GM18517 (cell line): Measurements from ENCODE around the gene PCDHB16.
"Not testable (repeated sequence)": the region's sequence is repeated elsewhere in the genome, so short reads cannot be mapped to it uniquely, and the experiment has no call there.

Source experiments
- ATAC-seq: cut with Tn5 transposase; IDR thresholded peaks from one replicate; pipeline ENCODE4 v1.9.1; 2021; ENCODE audit warnings: mild to moderate bottlenecking, moderate library complexity; ENCODE audit not compliant: unreplicated experiment

PCDHB16 gene

DNA sequence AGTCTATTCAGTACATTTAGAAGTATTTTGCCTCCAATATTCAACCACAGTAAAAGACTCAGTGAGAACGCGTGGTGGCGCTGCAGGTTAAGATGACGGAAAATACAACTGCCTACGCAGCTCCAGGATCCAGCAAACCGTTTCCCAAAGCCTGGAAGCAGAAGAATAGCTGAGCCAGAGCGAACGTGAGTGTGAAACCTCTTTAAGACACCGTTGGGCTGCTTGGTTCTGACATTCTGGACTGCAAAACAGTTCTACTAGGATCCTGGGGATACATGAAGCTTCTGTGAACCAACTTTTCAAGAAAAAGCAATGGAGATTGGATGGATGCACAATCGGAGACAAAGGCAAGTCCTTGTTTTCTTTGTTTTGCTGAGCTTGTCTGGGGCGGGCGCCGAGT lies at the start of gene PCDHB16:
Gene PCDHB16 (plus strand): TSS at position 140 of the 400 bp plus-strand sequence. CDS start 173 bp downstream, at position 313.
- no peak for ATAC-seq

DNA sequence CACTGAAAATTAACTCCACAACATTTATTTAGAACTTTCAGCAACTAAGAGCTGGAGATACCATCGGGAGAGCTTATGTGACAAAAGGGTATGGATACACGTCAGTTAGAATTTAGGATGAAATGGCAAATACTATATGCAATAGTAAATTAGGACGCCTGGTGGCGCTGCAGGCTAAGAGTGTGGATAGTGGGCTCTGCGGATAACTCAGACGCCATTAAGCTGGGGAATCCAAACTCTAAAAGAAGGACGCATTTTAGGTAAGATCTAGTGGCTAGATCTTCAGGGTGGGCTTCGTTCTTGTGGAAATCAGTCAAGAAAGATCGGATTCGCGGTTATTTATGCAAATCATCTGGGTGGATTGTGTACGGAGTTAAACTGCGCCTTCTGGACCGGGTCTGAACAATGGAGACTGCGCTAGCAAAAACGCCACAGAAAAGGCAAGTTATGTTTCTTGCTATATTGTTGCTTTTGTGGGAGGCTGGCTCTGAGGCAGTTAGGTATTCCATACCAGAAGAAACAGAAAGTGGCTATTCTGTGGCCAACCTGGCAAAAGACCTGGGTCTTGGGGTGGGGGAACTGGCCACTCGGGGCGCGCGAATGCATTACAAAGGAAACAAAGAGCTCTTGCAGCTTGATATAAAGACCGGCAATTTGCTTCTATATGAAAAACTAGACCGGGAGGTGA lies 47.0 kb upstream of the PCDHB16 start, which contains the start of gene PCDHB5:
Gene PCDHB5 (plus strand): TSS at position 177 of the 688 bp plus-strand sequence. CDS start 229 bp downstream, at position 406.
- no peak for ATAC-seq

DNA sequence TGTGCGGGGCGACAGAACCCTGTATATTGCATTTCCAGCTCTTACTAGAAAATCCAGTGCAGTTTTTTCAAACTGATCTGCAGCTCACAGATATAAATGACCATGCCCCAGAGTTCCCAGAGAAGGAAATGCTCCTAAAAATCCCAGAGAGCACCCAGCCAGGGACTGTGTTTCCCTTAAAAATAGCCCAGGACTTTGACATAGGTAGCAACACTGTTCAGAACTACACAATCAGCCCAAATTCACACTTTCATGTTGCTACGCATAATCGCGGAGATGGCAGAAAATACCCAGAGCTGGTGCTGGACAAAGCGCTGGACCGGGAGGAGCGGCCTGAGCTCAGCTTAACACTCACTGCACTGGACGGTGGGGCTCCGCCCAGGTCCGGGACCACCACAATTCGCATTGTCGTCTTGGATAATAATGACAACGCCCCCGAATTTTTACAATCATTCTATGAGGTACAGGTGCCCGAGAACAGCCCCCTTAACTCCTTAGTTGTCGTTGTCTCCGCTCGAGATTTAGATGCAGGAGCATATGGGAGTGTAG lies 46.4 kb upstream of the PCDHB16 start:
- ATAC-seq = no peak

GRCh38 chr5:141137346-141137745 lies 44.8 kb upstream of the PCDHB16 start:
- not testable (repeated sequence) for ATAC-seq

DNA sequence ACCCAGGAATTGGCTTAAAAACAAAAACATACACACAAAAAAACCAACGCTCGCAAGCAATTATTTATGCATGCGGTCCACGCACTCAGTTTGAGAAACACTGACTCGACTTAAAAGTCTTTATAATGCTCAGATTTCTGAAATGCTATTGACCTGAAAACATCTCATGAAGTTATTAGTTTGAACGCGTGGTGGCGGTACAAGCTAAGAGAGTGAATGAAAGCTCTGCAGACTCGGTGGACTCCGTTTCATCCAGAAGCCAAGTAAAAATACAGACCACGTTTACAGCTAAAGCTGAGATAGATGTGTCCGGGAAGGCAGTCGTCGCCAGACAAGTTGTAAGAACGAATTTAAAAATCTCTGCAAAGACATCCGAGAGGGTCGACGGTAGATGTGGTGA lies 32.4 kb upstream of the PCDHB16 start, which contains the start of gene PCDHB6:
Gene PCDHB6 (plus strand): TSS at position 246 of the 400 bp plus-strand sequence. CDS start 201 bp downstream, outside the sequence.
- no peak for ATAC-seq

DNA sequence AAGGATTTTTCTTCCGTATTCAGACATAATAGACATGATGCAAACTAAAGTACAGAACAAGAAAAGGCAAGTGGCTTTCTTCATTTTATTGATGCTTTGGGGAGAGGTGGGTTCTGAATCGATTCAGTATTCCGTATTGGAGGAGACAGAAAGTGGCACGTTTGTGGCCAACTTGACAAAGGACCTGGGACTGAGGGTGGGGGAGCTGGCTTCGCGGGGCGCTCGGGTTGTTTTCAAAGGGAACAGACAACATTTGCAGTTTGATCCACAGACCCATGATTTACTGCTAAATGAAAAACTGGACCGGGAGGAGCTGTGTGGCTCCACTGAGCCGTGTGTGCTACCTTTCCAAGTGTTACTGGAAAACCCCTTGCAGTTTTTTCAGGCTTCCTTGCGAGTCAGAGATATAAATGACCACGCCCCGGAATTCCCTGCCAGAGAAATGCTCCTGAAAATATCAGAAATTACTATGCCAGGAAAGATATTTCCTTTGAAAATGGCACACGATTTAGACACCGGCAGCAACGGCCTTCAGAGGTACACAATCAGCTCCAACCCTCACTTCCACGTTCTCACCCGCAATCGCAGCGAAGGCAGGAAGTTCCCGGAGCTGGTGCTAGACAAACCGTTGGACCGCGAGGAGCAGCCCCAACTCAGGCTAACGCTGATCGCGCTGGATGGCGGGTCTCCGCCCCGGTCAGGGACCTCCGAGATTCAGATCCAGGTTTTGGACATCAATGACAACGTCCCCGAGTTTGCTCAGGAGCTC lies 31.8 kb upstream of the PCDHB16 start:
- no peak for ATAC-seq

GRCh38 chr5:141150993-141151325 lies 31.2 kb upstream of the PCDHB16 start:
- ATAC-seq = no peak

DNA sequence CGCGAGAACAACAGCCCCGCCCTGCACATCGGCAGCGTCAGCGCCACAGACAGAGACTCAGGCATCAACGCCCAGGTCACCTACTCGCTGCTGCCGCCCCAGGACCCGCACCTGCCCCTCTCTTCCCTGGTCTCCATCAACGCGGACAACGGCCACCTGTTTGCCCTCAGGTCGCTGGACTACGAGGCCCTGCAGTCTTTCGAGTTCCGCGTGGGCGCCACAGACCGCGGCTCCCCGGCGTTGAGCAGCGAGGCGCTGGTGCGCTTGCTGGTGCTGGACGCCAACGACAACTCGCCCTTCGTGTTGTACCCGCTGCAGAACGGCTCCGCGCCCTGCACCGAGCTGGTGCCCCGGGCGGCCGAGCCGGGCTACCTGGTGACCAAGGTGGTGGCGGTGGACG lies 30.6 kb upstream of the PCDHB16 start:
- not testable (repeated sequence) for ATAC-seq

- not testable (repeated sequence) for ATAC-seq
Observed at GRCh38 chr5:141152096-141152495, 30.1 kb upstream of the PCDHB16 start.

DNA sequence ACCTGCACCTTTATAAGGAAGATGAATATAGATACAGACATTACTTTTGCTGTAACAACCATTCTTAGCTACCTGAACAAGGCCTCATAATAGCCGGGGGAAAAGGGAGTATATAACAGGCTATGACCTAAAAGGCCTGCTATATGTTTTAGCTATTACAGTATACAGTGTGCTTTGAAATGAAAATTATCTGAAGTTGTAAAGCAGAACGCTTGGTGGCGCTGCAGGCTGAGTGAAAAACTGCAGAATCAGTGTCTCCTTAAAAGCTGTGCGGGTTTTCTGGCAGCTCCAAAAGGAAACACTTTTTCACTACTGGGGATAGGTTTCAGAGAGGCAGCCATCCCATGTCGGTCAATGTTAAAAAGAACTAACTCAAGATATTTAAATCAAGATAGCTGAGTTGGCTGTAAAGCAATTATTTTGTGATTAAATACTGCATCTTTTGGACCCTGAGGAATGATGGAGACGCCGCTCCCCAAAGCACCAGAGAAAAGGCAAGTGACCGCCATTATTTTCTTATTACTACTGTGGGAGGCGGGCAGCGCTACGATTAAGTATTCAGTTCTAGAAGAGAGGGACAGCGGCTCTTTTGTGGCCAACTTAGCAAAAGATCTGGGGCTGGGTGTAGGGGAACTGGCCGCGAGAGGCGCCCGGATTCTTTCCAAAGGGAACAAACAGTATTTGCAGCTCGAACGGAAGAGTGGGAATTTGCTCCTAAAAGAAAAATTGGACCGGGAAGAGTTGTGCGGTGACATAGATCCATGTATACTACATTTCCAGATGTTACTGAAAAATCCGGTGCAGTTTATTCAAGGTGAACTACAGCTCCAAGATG lies 26.4 kb upstream of the PCDHB16 start:
- ATAC-seq = no peak

GRCh38 chr5:141157356-141157755 lies 24.8 kb upstream of the PCDHB16 start:
- ATAC-seq = not testable (repeated sequence)

GRCh38 chr5:141157901-141158300 lies 24.3 kb upstream of the PCDHB16 start:
- ATAC-seq = not testable (repeated sequence)

DNA sequence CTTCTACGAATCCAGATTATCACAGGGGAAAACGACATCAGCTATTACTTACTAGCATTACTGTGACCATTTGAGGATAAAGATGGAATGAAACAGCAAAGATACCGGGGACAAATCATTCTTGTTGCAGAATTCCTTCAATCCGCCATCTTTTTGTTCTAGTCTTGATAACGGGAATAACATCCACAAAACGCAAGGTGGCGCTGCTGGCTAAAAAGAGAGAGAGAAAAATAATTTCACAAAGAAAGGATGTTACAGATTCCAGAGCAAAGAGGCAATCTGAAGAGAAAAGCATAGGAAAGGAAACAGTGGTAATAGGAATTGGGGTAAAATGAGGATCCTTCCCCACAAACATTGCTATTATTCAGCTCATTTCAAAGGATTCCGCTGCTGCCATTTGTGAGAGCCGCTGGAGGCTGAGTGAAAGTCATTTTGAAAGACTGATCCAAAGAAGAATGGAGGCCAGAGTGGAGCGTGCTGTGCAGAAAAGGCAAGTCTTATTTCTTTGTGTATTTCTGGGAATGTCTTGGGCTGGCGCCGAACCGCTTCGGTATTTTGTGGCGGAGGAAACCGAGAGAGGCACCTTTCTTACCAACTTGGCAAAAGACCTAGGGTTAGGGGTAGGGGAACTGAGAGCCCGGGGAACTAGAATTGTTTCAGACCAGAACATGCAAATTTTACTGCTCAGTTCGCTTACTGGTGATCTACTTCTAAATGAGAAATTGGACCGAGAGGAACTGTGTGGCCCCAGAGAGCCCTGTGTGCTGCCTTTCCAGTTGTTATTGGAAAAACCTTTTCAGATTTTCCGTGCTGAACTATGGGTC lies 9.6 kb upstream of the PCDHB16 start, which contains the start of gene PCDHB7:
Gene PCDHB7 (plus strand): TSS at position 264 of the 824 bp plus-strand sequence. CDS start 192 bp downstream, at position 456.
- no peak for ATAC-seq

- ATAC-seq = not testable (repeated sequence)
Observed at GRCh38 chr5:141174291-141175104, 7.7 kb upstream of the PCDHB16 start.

DNA sequence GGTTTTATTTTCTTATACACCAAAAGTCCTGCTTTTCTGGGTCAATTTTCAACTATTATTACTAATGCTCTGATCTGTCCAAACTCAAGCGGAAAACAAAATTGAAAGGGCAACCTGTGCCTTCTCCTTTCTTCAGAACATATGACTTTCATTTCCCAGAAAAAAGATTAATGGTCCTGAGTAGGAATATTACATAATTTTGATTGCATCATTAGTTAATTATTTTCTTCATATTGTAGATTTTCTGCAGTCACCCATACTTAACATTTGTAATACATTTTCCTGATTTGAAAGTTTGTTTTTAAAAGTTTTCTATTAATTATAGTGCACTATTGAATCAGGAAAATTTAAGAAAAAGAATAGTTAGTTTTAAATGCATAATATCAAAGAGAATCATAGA lies 6.3 kb upstream of the PCDHB16 start:
- no peak for ATAC-seq

DNA sequence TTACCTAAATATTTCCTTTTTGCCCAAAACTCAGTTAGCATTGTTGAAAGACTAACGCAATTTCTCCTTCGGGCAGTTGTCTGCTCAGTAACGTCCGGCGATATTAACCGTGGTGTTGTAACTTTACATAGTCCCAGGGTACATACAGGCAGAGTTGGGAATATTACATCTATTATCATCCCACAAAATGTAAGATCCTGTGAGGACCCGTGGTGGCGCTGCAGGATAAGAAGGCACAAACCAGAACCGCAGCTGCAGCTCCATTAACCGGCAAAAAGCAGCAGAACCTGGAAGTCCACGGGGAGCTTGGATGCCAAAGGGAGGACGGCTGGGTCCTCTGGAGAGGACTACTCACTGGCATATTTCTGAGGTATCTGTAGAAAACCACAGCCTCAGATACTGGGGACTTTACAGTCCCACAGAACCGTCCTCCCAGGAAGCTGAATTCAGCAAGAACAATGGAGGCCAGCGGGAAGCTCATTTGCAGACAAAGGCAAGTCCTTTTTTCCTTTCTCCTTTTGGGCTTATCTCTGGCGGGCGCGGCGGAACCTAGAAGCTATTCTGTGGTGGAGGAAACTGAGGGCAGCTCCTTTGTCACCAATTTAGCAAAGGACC lies 4.5 kb upstream of the PCDHB16 start, which contains the start of gene PCDHB8:
Gene PCDHB8 (plus strand): TSS at position 214 of the 615 bp plus-strand sequence. CDS start 245 bp downstream, at position 459.
- ATAC-seq = not testable (repeated sequence)

DNA sequence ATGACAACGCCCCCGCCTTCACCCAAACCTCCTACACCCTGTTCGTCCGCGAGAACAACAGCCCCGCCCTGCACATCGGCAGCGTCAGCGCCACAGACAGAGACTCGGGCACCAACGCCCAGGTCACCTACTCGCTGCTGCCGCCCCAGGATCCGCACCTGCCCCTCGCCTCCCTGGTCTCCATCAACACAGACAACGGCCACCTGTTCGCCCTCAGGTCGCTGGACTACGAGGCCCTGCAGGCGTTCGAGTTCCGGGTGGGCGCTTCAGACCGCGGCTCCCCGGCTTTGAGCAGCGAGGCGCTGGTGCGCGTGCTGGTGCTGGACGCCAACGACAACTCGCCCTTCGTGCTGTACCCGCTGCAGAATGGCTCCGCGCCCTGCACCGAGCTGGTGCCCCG lies 2.8 kb upstream of the PCDHB16 start:
- ATAC-seq = not testable (repeated sequence)

DNA sequence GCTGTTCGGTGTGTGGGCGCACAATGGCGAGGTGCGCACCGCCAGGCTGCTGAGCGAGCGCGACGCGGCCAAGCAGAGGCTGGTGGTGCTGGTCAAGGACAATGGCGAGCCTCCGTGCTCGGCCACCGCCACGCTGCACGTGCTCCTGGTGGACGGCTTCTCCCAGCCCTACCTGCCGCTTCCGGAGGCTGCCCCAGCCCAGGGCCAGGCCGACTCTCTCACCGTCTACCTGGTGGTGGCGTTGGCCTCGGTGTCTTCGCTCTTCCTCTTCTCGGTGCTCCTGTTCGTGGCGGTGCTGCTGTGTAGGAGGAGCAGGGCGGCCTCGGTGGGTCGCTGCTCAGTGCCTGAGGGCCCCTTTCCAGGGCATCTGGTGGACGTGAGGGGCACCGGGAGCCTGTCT lies 2.3 kb upstream of the PCDHB16 start:
- ATAC-seq = not testable (repeated sequence)
